Stomach (tissue), 4 donors: ENCODE measurements around the gene DMRT3.

ENCODE experiments used
- EP300 ChIP-seq: sonication (generic); formaldehyde crosslinking; IDR thresholded peaks from one replicate; pipeline ENCODE4 v1.6.1; 2017; ENCODE audit warnings: antibody characterized with exemption
- TF ChIP-seq, protein P1 (sequence below), 7 experiments: fragments of 450-650 bp in 4 of 7; fragments of 200-600 bp in 3 of 7; sonication (generic) in 3 of 7; IDR thresholded peaks; one replicate each; pipeline ENCODE4 v1.5.1; 2016 to 2019; ENCODE audit warnings: antibody characterized with exemption in 7 of 7, control low read depth in 2 of 7, mild to moderate bottlenecking in 1 of 7

DNA sequence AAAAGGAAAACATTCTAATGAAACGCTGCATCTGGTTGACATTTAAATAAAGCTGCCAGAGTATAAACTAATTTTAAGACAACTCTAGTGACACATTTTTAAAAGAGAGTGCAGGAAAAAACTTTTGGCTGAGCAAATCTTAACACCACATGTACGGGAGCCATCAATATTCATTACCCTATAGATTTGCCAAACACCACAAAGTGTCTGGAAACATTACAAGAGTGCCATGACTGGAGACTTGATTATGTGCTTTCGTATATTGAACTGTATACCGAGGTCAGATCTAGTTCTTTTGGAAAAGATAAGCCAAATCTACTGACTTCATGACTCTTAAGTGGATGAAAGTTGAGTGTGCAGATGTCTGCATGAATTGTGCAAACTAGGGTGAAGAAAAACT, 63.1 kb downstream of the DMRT3 start:
- no peak for TF ChIP-seq EP300
- TF ChIP-seq, protein P1, sequence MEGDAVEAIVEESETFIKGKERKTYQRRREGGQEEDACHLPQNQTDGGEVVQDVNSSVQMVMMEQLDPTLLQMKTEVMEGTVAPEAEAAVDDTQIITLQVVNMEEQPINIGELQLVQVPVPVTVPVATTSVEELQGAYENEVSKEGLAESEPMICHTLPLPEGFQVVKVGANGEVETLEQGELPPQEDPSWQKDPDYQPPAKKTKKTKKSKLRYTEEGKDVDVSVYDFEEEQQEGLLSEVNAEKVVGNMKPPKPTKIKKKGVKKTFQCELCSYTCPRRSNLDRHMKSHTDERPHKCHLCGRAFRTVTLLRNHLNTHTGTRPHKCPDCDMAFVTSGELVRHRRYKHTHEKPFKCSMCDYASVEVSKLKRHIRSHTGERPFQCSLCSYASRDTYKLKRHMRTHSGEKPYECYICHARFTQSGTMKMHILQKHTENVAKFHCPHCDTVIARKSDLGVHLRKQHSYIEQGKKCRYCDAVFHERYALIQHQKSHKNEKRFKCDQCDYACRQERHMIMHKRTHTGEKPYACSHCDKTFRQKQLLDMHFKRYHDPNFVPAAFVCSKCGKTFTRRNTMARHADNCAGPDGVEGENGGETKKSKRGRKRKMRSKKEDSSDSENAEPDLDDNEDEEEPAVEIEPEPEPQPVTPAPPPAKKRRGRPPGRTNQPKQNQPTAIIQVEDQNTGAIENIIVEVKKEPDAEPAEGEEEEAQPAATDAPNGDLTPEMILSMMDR (IDR thresholded peaks at IDR 0.05): no peak
